NB4 (cell line): Measurements from ENCODE around the gene MACROD2.

Experiments
- POLR2A ChIP-seq: IDR thresholded peaks from 2 replicates; pipeline ENCODE4 v1.6.1; 2011; ENCODE audit warnings: mild to moderate bottlenecking; ENCODE audit not compliant: insufficient read length; ENCODE audit errors: extremely low read depth
- TF ChIP-seq, protein P1 (sequence below): IDR thresholded peaks from one replicate; pipeline ENCODE4 v1.5.1; 2012; ENCODE audit warnings: low read depth, low read length

GRCh38 chr20:14724036-14724435 is 728.7 kb downstream of the MACROD2 start:
- TF ChIP-seq, protein P1, sequence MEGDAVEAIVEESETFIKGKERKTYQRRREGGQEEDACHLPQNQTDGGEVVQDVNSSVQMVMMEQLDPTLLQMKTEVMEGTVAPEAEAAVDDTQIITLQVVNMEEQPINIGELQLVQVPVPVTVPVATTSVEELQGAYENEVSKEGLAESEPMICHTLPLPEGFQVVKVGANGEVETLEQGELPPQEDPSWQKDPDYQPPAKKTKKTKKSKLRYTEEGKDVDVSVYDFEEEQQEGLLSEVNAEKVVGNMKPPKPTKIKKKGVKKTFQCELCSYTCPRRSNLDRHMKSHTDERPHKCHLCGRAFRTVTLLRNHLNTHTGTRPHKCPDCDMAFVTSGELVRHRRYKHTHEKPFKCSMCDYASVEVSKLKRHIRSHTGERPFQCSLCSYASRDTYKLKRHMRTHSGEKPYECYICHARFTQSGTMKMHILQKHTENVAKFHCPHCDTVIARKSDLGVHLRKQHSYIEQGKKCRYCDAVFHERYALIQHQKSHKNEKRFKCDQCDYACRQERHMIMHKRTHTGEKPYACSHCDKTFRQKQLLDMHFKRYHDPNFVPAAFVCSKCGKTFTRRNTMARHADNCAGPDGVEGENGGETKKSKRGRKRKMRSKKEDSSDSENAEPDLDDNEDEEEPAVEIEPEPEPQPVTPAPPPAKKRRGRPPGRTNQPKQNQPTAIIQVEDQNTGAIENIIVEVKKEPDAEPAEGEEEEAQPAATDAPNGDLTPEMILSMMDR, result no peak
- no peak for TF ChIP-seq POLR2A
